Measurements from ENCODE around the gene PTPN6. TPM values are rescaled to one million over a fixed set of nuclear protein-coding genes. Genes with fewer than 3 reads are reported as not detected.

PTPN6 gene
- total and polyA plus RNA-seq, 2 of the 4 experiments (the other 2 are of a cell fraction) = under 0.01 to 0.14 TPM

- Histone ChIP-seq H2AK5ac (ENCODE audit: low read depth, low read length) (no peak overlapping the region), H4K8ac (ENCODE audit: low read depth in 2 of 2, low read length in 2 of 2) (no peak overlapping the region), H2BK5ac (ENCODE audit: low read depth, low read length, poor library complexity, severe bottlenecking) (no peak overlapping the region), H4K5ac (ENCODE audit: low read depth, low read length) (no peak overlapping the region), H2AK9ac (replicated peaks; ENCODE audit: low read depth, low read length, poor library complexity) (no peak overlapping the region), H3K36me3 (ENCODE audit: control insufficient read depth, insufficient read depth, low read length) (peaks cover 39% of the 10 kb centered on the region), H2BK15ac (ENCODE audit: low read depth, low read length) (no peak overlapping the region), H3K18ac (ENCODE audit: low read depth, low read length) (no peak overlapping the region), H3K9ac (ENCODE audit: low read depth, low read length) (no peak overlapping the region), H3K4me3 (ENCODE audit: insufficient read depth, low read depth, low read length) (no peak overlapping the region), H2BK20ac (ENCODE audit: low read depth, low read length) (no peak overlapping the region), H3K4me2 (ENCODE audit: low read depth, low read length) (no peak overlapping the region), H3K14ac (replicated peaks; ENCODE audit: low read depth, low read length) (no peak overlapping the region), H4K91ac (ENCODE audit: insufficient read depth, low read depth, low read length) (no peak overlapping the region), H2AFZ (replicated peaks; ENCODE audit: low read length, poor library complexity) (no peak overlapping the region), H3K9me3 (ENCODE audit: control insufficient read depth, insufficient read depth, low read length) (no peaks in the 10 kb centered on the region), H3K4me1 (ENCODE audit: control insufficient read depth, insufficient read depth, low read length) (peaks cover 5% of the 10 kb centered on the region; the same call in 1 of the 2 replicates), H3K23ac (ENCODE audit: low read depth, low read length) (no peak overlapping the region), H3K56ac (ENCODE audit: extremely low read depth, insufficient read depth, low read length) (no peak overlapping the region), H3K27ac (ENCODE audit: insufficient read depth, low read length) (no peak overlapping the region), H3K9me1 (ENCODE audit: insufficient read depth, low read length) (0 out of 2 replicates have a peak, but pooled peaks cover 2% of the 10 kb centered on the region), H2BK120ac (ENCODE audit: low read depth, low read length) (no peak overlapping the region), H3K27me3 (ENCODE audit: control insufficient read depth, insufficient read depth, low read length) (no peaks in the 10 kb centered on the region), H3K4ac (ENCODE audit: low read depth, low read length) (no peak overlapping the region), H3K79me1 (ENCODE audit: low read depth in 1 of 2, low read length in 2 of 2) (peaks cover 17 to 51% of the 10 kb centered on the region in 2 experiments), H4K20me1 (ENCODE audit: insufficient read depth, low read length) (no peaks in the 10 kb centered on the region; the same call in 1 of the 2 replicates)
- DNase-seq (no peak), ATAC-seq (ENCODE audit: low read depth) (no peak)
- ChIA-PET CTCF (no interaction called here), POLR2A (ENCODE audit: unreplicated experiment) (no interaction called here)
- intact Hi-C loops (cut with micrococcal nuclease) (loop anchor here (2.0 kb wide), 1 partner anchor 73 kb away; no protein-coding TSS in a partner anchor), in situ Hi-C loops (cut with MboI; ENCODE audit: low sequenced_read_pairs) (loop anchor here (10.0 kb wide), 1 partner anchor 173 kb away; no protein-coding TSS in a partner anchor), dilution Hi-C loops (cut with HindIII; ENCODE audit: low sequenced_read_pairs, unreplicated experiment) (no loop called here)
- no CpG with 5 or more reads among the region's 12 CpGs for WGBS, 2 experiments (ENCODE audit: extremely low coverage in 2 of 2, insufficient read length in 1 of 2)
- TF ChIP-seq USF2 (IDR thresholded peaks at IDR 0.05; ENCODE audit: low read depth, low read length) (no peak), MAFK (IDR thresholded peaks at IDR 0.05; ENCODE audit: low read depth, low read length) (no peak), RFX5 (IDR thresholded peaks at IDR 0.05; ENCODE audit: low read depth, low read length) (no peak), BHLHE40 (IDR thresholded peaks at IDR 0.05; ENCODE audit: low read depth, low read length) (no peak), MXI1 (IDR thresholded peaks at IDR 0.05; ENCODE audit: borderline replicate concordance, low read depth, low read length) (no peak), CEBPB (IDR thresholded peaks at IDR 0.05; ENCODE audit: low read depth, low read length) (no peak), CTCF (conservative IDR thresholded peaks at IDR 0.05; ENCODE audit: low read depth, low read length) (no peak), NFE2L2 (IDR thresholded peaks at IDR 0.05; ENCODE audit: low read depth, low read length) (no peak)
- no TSS peak for BruUV-seq (replicated peaks)
Measured at GRCh38 chr12:6941782-6942181, 9.4 kb upstream of the PTPN6 start.
